Activated CD4-positive, alpha-beta T cell treated with anti-CD3 and anti-CD28 coated beads for 36 hours (primary cell): ENCODE measurements around the gene NUP43. TPM values are rescaled to one million over a fixed set of nuclear protein-coding genes. Genes with fewer than 3 reads are reported as not detected.
"Not testable (repeated sequence)": the region's sequence is repeated elsewhere in the genome, so short reads cannot be mapped to it uniquely, and the experiment has no call there.

Experiments
- ATAC-seq: fragments of 200-7000 bp; cut with Tn5 transposase; one replicate; pipeline ENCODE4 v1.10.0; 2021; ENCODE audit warnings: mild to moderate bottlenecking, moderate library complexity
- CTCF ChIA-PET: fragments of 350-600 bp; sonication (Branson Sonifier 250); formaldehyde crosslinking; loops from one replicate; lab custom pipeline; 2021; ENCODE audit warnings: antibody characterized with exemption; lab: Charles Lee
- POLR2A ChIA-PET: fragments of 350-600 bp; sonication (Branson Sonifier 250); formaldehyde crosslinking; loops from one replicate; lab custom pipeline; 2021; ENCODE audit warnings: antibody characterized with exemption, inconsistent platforms; lab: Charles Lee
- DNase-seq: peaks from one replicate; pipeline ENCODE4 v3.0.0-alpha.2; 2020
- H3K27ac Mint-ChIP-seq: one replicate; pipeline ENCODE4 v1.8.0; 2021; ENCODE audit warnings: mixed read lengths
- H3K27me3 Mint-ChIP-seq: one replicate; pipeline ENCODE4 v1.8.0; 2021; ENCODE audit warnings: mixed read lengths
- H3K36me3 Mint-ChIP-seq: one replicate; pipeline ENCODE4 v1.8.0; 2021; ENCODE audit warnings: low read depth, mixed read lengths
- H3K4me1 Mint-ChIP-seq: one replicate; pipeline ENCODE4 v1.8.0; 2021; ENCODE audit warnings: mixed read lengths
- H3K4me3 Mint-ChIP-seq: one replicate; pipeline ENCODE4 v1.8.0; 2021; ENCODE audit warnings: mild to moderate bottlenecking, moderate library complexity, mixed read lengths
- H3K9me3 Mint-ChIP-seq: one replicate; pipeline ENCODE4 v1.8.0; 2021; ENCODE audit warnings: low read depth, mixed read lengths
- intact Hi-C, 2 experiments: fragments of 100-400 bp; cut with DNase I in 1 of 2; cut with micrococcal nuclease in 1 of 2; formaldehyde crosslinking; loops; one replicate each; pipeline versions ENCODE4 v1.14.2 to v1.15.1; 2022 to 2024; cut with DNase I, micrococcal nuclease
- total RNA-seq, 2 experiments: library from RNA; stranded (reverse); gene quantifications; one replicate each; pipeline ENCODE4 v1.2.3, GENCODE V29; 2021

The NUP43 gene
- total RNA-seq, 2 experiments from 2014 or later, result 80.5 to 89.4 TPM

- peak overlapping the region; percentile 85 for H3K27ac Mint-ChIP-seq
Measured at GRCh38 chr6:149749082-149749593, 2.8 kb upstream of the NUP43 start.

GRCh38 chr6:149745252-149745651 is 1.1 kb downstream of the NUP43 start:
- DNase-seq, H3K9me3 Mint-ChIP-seq, H3K27me3 Mint-ChIP-seq, ATAC-seq, POLR2A ChIA-PET: not testable (repeated sequence)
- intact Hi-C loops, result loop anchor here (5.0 kb wide), 3 partner anchors 217 to 1707 kb away; partner anchors contain the start of genes ULBP1 (in 2 of the 2), MTHFD1L (in 1 of the 2) and RMND1 (in 1 of the 2)
- CTCF ChIA-PET, result interaction anchor here (0.7 to 2.7 kb wide), 9 partner anchors 14 to 94 kb away, joined by 3 to 12 read pairs (median 3); partner anchors contain the start of gene LATS1
- H3K27ac Mint-ChIP-seq, result peak overlapping the region; percentile 96
- H3K4me3 Mint-ChIP-seq, result peak overlapping the region; percentile 98
- H3K4me1 Mint-ChIP-seq, result peaks cover 21% of the 10 kb centered on the region
- H3K36me3 Mint-ChIP-seq, result peaks cover 29% of the 10 kb centered on the region

More at GRCh38 chr6:149749082-149749593, 2.8 kb upstream of the NUP43 start:
- ChIA-PET CTCF (interaction anchor here (1.1 to 1.5 kb wide), 3 partner anchors 32 to 115 kb away, joined by 3 to 5 read pairs (median 4); partner anchors contain the start of gene LRP11), POLR2A (interaction anchor here (1.5 kb wide), 1 partner anchor 31 kb away, joined by 7 read pairs; the partner anchor contains the start of gene LATS1)
- Mint-ChIP-seq H3K4me1 (peaks cover 44% of the 10 kb centered on the region), H3K4me3 (peak overlapping the region; percentile 90)
- intact Hi-C loops, result loop anchor here (1.0 to 5.0 kb wide), 5 partner anchors 115 to 1703 kb away; partner anchors contain the start of genes ULBP1 (in 2 of the 2), GINM1 (in 1 of the 2), LRP11 (in 1 of the 2) and MTHFD1L (in 1 of the 2)
- not testable (repeated sequence) for DNase-seq, H3K36me3 Mint-ChIP-seq, H3K27me3 Mint-ChIP-seq, H3K9me3 Mint-ChIP-seq
- peak; percentile 17 for ATAC-seq

GRCh38 chr6:149734915-149735314 is 11.4 kb downstream of the NUP43 start:
- no peak for ATAC-seq
- Mint-ChIP-seq H3K4me3 (no peak overlapping the region), H3K36me3 (peaks cover 36% of the 10 kb centered on the region)

GRCh38 chr6:149733089-149733720 is 13.1 kb downstream of the NUP43 start:
- POLR2A ChIA-PET, result no interaction called here
- CTCF ChIA-PET, result interaction anchor here (0.9 to 1.0 kb wide), 2 partner anchors 9 to 90 kb away, joined by 3 read pairs; no protein-coding TSS in a partner anchor
- H3K36me3 Mint-ChIP-seq, result peaks cover 33% of the 10 kb centered on the region

More at GRCh38 chr6:149734915-149735314, 11.4 kb downstream of the NUP43 start:
- H3K27me3 Mint-ChIP-seq, result no peaks in the 10 kb centered on the region
- no peaks in the 10 kb centered on the region for H3K4me1 Mint-ChIP-seq
- intact Hi-C loops, result no loop called here
- H3K27ac Mint-ChIP-seq, result no peak overlapping the region
- no peaks in the 10 kb centered on the region for H3K9me3 Mint-ChIP-seq
- ChIA-PET CTCF (interaction anchor here (1.2 kb wide), 1 partner anchor 10 kb away, joined by 3 read pairs; no protein-coding TSS in a partner anchor), POLR2A (no interaction called here)
- DNase-seq, result no peak

GRCh38 chr6:149729824-149730223 is 16.5 kb downstream of the NUP43 start:
- ChIA-PET CTCF (interaction anchor here (0.7 to 1.2 kb wide), 2 partner anchors 16 to 137 kb away, joined by 3 read pairs; no protein-coding TSS in a partner anchor), POLR2A (no interaction called here)
- Mint-ChIP-seq H3K27ac (no peak overlapping the region), H3K9me3 (no peaks in the 10 kb centered on the region), H3K4me3 (no peak overlapping the region), H3K27me3 (no peaks in the 10 kb centered on the region), H3K36me3 (peaks cover 35% of the 10 kb centered on the region), H3K4me1 (peaks cover 17% of the 10 kb centered on the region)
- no peak for DNase-seq
- intact Hi-C loops, result loop anchor here in 1 of 2 experiments (10.0 kb wide), 1 partner anchor 135 kb away; the partner anchor contains the start of gene LRP11
- ATAC-seq, result no peak

More at GRCh38 chr6:149733089-149733720, 13.1 kb downstream of the NUP43 start:
- ATAC-seq (no peak), DNase-seq (no peak)
- H3K4me3 Mint-ChIP-seq, result no peak overlapping the region
- H3K27me3 Mint-ChIP-seq, result no peaks in the 10 kb centered on the region
- no peak overlapping the region for H3K27ac Mint-ChIP-seq
- H3K4me1 Mint-ChIP-seq, result peaks cover 13% of the 10 kb centered on the region
- intact Hi-C loops, result no loop called here
- no peaks in the 10 kb centered on the region for H3K9me3 Mint-ChIP-seq

GRCh38 chr6:149728499-149729234 is 17.7 kb downstream of the NUP43 start:
- ATAC-seq, result no peak
- no peak overlapping the region for H3K4me3 Mint-ChIP-seq
- ChIA-PET CTCF (interaction anchor here (1.2 kb wide), 1 partner anchor 17 kb away, joined by 3 read pairs; no protein-coding TSS in a partner anchor), POLR2A (no interaction called here)
- H3K27ac Mint-ChIP-seq, result peak overlapping the region; percentile 40
- no peaks in the 10 kb centered on the region for H3K9me3 Mint-ChIP-seq
- no peak for DNase-seq
- intact Hi-C loops, result loop anchor here in 1 of 2 experiments (10.0 kb wide), 1 partner anchor 136 kb away; the partner anchor contains the start of gene LRP11
- H3K27me3 Mint-ChIP-seq, result no peaks in the 10 kb centered on the region
- peaks cover 42% of the 10 kb centered on the region for H3K36me3 Mint-ChIP-seq
- H3K4me1 Mint-ChIP-seq, result peaks cover 22% of the 10 kb centered on the region

GRCh38 chr6:149727793-149728498 is 18.4 kb downstream of the NUP43 start:
- DNase-seq, result no peak
- intact Hi-C loops, result loop anchor here in 1 of 2 experiments (10.0 kb wide), 1 partner anchor 137 kb away; the partner anchor contains the start of gene LRP11
- CTCF ChIA-PET, result no interaction called here
- H3K4me3 Mint-ChIP-seq, result no peak overlapping the region
- H3K36me3 Mint-ChIP-seq, result peaks cover 38% of the 10 kb centered on the region
- no peaks in the 10 kb centered on the region for H3K27me3 Mint-ChIP-seq
- POLR2A ChIA-PET, result no interaction called here
- H3K9me3 Mint-ChIP-seq, result no peaks in the 10 kb centered on the region
- peaks cover 23% of the 10 kb centered on the region for H3K4me1 Mint-ChIP-seq
- ATAC-seq, result no peak
- no peak overlapping the region for H3K27ac Mint-ChIP-seq

- no peaks in the 10 kb centered on the region for H3K9me3 Mint-ChIP-seq
- H3K27ac Mint-ChIP-seq, result no peak overlapping the region
- no peak overlapping the region for H3K4me3 Mint-ChIP-seq
- intact Hi-C loops, result loop anchor here in 1 of 2 experiments (10.0 kb wide), 1 partner anchor 139 kb away; the partner anchor contains the start of gene LRP11
- DNase-seq (no peak), ATAC-seq (no peak)
- H3K36me3 Mint-ChIP-seq, result peaks cover 32% of the 10 kb centered on the region
- H3K27me3 Mint-ChIP-seq, result no peaks in the 10 kb centered on the region
- peaks cover 23% of the 10 kb centered on the region for H3K4me1 Mint-ChIP-seq
- ChIA-PET CTCF (interaction anchor here (0.7 to 2.8 kb wide), 3 partner anchors 20 to 150 kb away, joined by 3 to 10 read pairs (median 3); partner anchors contain the start of gene NUP43), POLR2A (no interaction called here)
Measured at GRCh38 chr6:149725785-149726184, 20.5 kb downstream of the NUP43 start.

- peaks cover 22% of the 10 kb centered on the region for H3K36me3 Mint-ChIP-seq
- H3K27me3 Mint-ChIP-seq, result no peaks in the 10 kb centered on the region
- peak; percentile 61 for DNase-seq
- H3K4me1 Mint-ChIP-seq, result peaks cover 16% of the 10 kb centered on the region
- H3K4me3 Mint-ChIP-seq, result no peak overlapping the region
- ChIA-PET CTCF (interaction anchor here (0.9 to 2.8 kb wide), 5 partner anchors 9 to 142 kb away, joined by 3 to 10 read pairs (median 3); partner anchors contain the start of gene NUP43), POLR2A (interaction anchor here (0.7 kb wide), 1 partner anchor 155 kb away, joined by 3 read pairs; no protein-coding TSS in a partner anchor)
- peak overlapping the region; percentile 22 for H3K27ac Mint-ChIP-seq
- intact Hi-C loops, result loop anchor here (1.0 to 10.0 kb wide), 2 partner anchors 141 to 202 kb away; partner anchors contain the start of gene LRP11 (in 1 of the 2)
- ATAC-seq, result peak; percentile 99
- no peaks in the 10 kb centered on the region for H3K9me3 Mint-ChIP-seq
Measured at GRCh38 chr6:149723771-149724417, 22.4 kb downstream of the NUP43 start.
